ENCODE data around the gene RIPOR1.
"Not testable (repeated sequence)": the region's sequence is repeated elsewhere in the genome, so short reads cannot be mapped to it uniquely, and the experiment has no call there.

Gene RIPOR1

DNA sequence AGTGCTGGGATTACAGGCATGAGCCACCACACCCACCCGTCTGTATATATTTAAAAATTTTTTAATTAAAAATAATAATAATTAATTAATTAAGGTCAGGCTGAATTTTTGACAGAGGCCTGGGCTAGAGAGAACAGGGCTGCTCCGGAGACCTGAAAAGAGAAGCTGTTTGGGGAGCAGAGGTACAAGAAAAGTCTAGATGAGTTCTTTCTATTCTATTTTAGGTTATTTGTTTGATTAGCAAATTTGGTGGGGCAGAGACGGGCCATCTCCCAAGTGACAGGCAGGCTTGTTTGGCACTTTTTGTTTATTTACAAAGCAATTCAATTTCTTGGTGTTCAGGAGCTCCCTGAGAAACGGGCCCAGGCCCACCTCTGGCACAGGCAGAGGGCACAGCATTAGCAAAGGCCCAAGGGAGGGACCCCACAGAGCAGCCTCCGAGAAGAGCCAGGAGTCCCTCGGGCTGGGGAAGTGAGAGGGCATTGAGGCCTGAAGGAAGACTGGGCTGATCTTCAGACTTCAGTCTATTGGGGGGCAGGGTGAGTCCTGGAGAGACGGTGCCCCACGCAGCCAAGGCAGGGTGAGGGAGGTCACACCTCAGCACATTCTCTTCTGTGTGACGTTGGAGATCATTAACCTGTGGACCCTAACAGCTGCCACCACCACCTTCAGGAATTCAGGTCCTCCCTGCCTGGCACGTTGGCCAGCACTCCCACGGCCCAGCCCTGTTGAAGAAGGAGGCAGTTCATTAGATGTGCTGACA, 10.8 kb upstream of the RIPOR1 start:
- DNase-seq (ENCODE audit: low read depth in 2 of 2) = no peak

DNA sequence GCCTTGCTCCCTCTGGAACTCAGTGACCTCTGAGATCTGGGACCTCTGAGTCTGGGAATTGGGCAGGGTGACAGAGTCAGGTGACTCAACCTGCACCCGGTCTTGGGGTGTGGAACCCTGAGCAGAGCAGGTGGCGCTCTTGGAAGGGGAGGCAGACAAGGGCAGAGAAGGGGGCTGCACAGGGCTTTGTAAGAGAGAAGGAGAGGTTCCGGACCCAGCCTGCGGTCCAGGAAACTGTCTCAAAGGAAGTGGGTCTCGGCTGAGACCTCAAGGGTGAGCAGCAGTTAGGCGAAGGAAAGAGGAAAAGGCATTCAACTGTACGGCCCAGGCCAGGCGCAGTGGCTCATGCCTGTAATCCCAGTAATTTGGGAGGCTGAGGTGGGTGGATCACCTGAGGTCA, 10.0 kb upstream of the RIPOR1 start:
- no peak for DNase-seq (ENCODE audit: low read depth in 2 of 2)

DNA sequence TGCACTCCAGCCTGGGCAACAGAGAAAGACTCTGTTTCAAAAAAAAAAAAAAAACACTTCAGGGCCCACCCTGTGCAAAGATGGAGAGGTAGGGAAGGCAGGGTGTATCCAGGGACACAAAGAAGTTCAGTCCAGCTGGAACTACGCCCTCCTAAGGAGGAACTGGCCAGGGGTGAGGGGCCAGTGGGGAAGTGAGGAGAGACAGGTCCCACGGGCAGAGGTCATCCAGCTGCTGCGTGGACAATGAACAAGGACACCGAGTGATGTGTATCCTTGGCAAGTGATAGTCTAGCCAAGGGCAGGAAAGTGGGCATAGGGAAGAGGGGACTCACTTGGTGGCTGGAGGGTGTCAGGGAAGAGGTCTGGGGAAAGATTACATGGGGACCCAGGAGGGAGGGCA, 9.4 kb upstream of the RIPOR1 start:
- DNase-seq (ENCODE audit: low read depth in 2 of 2) = no peak

DNA sequence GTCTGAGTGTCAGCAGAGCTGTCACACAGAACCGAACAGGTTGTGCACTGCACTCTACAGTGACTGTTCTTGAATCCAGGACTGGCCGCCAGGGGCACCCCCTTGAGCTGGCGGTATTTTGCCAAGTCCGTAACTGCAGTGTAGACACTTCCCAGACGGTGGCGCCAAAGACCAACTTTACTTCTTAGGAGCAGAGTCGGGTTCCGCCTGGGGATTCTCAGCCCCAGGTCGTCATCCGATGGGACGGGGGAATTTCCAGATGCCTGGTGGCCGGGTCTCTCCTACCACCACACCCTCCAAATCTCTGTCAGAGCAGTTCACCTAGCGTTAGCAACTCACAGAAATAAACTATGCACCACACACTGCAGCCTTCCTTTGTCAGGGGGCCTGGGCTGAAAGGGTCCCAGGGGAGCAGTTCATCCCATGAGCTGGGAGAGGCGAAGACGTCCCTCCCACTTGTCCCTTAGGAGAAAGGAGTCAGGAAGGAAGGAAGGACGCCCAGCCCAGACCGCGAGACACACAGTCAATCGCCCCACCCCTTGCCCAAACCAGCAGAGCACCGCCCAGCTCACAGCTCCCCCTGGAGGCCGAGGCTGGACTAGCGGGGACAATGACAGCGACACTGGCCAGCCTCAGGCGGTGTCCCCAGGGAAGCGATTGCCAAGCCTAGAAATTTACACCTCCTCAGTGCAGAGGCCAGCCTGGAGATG, 7.4 kb upstream of the RIPOR1 start:
- DNase-seq (ENCODE audit: low read depth in 2 of 2) = peak; percentile 94 to 98

DNA sequence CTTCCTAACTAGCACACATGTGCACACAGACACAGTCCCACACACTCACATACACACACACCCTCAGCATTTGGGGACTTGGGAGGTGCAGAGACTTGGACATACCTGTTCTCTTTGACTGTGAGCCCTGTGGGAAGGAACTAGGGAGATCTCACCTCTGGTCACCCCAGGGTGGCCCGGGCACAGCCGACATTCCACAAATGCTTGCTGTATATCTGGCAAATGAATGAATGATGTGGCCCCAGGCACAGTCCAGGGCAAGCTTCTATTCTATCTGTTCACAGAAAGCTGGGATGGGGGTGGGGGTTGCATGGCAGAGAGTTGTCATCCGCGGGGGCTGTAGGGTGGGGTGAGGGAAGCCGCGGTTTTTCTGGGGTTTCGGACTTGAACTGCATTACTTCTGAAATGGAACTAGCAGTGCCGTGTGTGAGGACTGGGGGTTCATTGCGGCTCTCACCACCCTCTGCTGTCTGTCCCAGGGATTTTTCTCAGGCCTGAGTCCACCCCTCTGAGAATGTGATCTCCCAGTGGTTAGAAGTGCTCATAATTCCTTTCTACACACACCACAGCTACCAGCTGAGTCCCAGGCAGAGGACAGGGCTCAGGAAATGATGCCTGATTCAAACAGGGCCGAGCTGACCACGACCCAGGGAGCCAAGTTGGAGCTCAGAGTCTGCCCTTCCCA, 3.3 kb upstream of the RIPOR1 start:
- DNase-seq (ENCODE audit: low read depth in 2 of 2) = no peak

DNA sequence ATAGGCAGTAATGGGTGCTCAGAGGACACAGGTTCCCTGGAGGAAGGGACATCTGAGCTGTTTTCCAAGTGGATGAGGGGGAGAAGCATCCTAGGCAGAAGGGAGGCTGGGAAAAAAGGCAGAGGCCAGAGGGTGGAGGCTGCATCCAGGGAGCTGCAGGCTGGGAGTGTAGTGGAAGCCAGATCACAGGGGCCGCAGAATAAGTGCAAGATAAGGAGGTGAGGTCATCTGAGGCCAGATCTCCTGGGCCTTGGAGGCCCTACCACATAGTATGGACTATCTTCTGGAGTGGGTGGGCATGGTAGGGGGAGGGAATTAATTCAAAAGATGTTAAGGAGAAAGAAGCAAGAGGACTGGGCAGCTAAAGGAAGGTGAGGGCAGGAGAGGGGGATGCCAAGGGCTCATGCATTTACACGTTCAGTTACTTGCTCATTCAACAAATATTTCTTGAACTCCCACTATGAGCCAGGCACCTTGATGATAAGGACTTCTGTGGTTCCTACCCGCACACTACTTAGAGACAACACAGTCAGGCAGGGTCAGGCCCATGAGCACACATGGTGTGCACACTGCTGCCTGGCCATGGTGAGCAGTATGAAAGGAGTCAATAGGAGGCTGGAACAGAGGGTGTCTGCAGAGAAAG, 2.4 kb upstream of the RIPOR1 start:
- DNase-seq (ENCODE audit: low read depth in 2 of 2) = no peak

DNA sequence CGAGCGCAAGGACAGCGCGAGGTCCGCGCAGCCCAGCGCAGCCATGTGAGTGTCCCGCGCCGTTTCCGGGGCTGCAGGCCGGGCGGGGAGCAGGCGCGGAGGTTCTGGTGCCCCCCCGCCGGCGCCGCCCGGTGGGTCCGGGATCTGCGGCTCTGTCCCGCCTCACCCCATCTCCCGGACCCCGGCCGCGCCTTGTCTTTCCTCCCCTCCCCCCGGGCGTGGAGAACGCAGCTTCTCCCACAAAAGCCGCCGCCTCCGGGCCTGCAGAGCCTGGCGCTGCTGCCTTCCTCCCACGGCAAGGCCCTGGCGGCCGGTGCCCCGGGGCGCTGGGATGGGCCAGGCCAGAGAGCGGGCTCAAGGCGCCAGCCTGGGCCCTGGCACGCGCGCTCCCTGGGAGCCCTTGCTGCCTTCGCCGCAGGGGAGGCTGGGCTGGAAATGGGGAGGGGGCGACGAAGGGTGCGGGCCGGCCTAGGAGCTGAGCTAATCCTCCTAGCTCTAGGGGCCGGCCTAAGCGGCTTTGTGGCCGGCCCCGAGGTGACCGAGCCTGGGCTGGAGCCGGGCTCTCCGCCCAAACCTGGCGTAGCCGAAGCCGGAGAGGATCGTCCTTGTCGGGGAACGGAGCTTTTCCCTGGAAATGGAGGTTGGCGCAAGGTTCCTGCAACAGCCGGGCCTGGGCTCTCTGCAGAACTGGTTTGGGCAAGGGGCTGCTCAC, 397 bp downstream of the RIPOR1 start:
- no peak for DNase-seq (ENCODE audit: low read depth in 2 of 2)

DNA sequence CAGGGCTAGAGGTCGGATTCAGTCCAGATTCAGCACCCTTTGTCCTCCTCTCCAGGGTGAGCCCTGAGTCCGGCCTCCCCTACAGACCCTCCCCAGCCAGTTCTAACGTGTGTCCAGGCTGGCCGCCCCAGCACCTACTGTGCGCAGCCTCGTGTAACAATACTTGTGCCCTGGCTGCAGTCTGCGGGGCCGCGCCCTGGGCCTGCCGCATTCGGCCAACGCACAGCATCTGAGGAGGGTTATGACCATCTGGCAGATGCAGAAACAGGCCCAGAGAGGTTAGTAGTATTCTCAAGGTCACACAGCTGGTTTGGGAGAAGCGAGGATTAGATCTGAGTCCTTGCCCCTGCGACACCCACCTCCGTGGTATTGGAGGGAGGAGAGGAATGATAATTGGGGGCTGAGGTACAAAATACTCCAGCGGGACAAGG, 968 bp downstream of the RIPOR1 start:
- DNase-seq (ENCODE audit: low read depth in 2 of 2) = no peak

DNA sequence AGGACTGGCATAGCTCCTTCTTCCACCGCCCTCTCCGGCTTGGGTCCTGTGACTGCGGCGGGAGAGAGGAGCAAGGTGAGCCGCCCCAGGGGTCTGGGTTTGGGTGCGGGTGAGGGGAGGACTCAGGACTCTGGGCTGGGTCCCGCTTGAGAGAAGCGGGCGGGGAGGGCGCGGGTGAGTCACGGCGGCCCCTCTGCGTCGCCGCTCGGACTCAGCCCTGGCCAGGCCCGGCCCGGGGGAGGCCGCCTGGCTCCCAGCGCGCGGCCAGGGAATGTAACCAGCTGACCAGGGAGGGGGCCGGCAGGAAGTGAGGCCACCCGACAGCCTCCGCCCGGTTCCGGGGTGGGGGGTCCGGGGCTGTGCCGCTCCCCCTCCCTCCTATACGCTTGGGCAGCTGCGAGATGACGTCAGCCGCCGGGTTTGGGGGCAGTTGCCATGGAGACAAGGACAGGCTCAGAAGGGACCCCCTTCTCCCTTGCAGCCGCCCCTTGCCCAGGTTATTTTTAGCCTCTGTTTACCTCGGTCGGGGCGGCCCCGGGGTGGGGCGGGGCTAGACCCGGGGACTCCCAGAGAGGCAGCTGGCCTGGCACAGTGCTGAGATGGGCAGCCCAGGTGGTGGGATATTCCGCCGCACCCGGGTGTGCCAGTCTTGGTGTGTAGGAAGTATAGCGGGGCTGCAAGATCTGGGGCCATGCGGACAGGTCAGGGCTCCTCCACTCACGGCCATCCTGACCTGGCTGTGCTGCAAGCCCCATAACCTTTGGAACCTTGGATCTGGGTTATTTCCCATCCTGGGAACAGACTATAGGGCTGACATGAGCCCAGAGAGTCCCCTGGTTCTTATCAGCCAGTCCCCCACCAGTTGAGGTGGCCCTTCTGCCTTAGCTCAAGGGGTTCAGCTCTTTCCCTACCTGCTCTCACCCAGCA, 1.6 kb downstream of the RIPOR1 start:
- DNase-seq (ENCODE audit: low read depth in 2 of 2) = no peak

DNA sequence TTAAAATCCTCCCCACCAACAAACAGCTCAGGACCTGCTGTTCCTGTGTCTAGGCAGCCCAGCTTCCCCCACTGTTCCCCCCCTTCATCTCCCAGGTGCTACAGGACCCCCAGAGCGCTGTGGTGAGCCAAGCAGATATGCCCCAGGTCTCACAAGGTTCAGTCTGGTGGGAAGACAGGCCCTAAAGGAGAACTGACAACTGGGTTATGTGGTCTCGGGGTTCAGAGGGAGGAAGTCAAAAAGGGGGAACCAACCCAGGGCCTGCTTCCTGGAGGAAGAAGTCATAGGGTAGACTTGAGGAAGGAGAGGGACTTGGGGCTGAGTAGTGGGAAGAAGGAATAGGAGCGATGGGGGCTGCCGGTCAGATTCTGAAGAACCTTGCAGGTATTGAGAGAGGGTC, 2.6 kb downstream of the RIPOR1 start:
- no peak for DNase-seq (ENCODE audit: low read depth in 2 of 2)

DNA sequence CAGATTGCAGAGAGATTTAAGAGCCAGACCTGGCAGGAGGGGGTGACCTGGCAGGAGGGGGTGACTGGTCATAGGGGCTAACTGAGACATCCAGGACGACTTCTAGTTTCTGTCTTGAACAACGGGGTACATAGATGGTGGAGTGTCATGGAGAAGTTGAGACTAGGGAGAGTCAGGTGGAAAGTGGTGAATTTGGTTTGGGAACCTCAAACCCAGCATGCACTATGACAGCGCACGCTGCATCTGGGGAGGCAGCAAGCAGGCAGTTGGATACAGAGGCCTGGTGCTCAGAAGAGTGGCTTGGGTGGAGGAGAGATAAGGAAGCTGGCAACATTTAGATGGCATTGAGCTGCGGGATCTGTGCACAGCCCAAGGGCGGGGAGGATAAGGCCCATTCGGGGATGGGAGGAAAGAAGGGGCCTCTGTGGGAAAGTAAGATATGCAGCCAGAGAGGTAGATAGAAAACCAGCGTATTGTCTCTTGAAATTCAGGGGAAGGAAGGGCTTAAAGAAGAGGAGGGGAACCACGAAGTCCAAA, 4.5 kb downstream of the RIPOR1 start:
- DNase-seq (ENCODE audit: low read depth in 2 of 2) = no peak

DNA sequence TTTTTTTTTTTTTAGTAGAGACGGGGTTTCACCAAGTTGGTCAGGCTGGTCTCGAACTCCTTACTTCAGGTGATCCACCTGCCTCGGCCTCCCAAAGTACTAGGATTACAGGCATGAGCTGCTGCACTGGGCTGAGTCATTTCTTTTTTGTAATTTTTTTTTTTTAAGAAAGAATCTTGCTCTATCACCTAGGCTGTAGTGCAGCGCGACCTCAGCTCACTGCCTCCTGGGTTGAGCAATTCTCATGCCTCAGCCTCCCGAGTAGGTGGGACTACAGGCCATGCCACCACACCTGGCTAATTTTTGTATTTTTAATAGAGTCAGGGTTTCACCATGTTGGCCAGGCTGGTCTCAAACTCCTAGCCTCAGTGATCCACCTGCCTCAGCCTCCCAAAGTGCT, 5.4 kb downstream of the RIPOR1 start:
- not testable (repeated sequence) for DNase-seq (ENCODE audit: low read depth in 2 of 2)

DNA sequence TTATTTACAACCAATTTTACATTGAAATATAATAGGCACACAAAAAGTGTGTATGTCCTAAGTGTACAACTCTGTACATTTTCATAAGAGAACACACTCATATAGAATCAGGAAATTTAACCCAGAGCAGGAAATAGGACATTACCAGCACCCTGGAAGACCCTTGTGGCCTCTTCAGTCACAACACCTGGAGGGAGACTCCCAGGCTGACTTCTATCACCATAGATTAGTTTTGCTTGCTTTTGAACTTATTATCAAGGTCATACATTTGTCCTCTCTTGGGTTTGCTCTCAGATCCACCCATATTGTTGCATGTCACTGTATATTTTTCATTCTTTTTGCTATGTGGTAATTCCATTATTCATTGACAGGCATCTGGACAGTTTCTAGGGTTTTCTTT, 5.8 kb downstream of the RIPOR1 start:
- no peak for DNase-seq (ENCODE audit: low read depth in 2 of 2)

DNA sequence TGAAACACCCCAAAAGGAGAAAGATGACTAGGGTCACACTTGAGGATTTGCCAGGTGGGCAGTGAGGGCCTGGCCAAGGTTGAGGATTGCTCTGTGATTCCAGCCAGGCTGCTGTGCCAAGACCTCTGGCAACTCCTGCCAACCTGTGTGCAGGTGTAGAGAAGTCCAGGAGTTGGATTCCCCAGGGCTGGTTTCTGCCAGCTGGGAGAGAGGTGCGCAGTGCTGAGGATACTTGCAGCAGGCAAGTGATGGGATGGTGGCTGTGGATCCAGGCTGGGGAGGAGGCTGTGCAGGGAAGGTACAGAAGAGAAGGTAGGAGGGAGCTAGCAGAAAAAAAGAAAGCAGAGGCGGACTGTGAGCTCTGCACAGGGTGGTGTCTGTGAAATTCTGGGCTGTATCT, 6.6 kb downstream of the RIPOR1 start:
- no peak for DNase-seq (ENCODE audit: low read depth in 2 of 2)

DNA sequence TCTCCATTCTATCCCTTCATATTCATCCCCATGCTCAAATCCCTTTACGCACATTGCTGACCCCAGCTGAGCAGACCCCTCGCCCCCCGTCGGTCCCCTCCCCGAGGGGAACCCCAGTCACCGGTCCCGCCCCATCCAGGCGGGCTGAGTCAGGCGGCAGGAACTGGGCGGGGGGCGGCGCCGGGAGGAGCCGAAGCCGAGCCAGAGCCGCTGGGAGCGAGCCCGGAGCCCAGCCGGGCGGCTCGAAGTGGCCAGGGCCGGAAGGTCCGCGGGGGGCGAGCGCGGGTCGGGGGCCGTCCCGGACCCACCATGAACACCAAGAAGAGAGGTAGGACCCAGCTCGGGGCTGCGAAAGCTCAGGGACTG, 8.6 kb downstream of the RIPOR1 start:
- DNase-seq (ENCODE audit: low read depth in 2 of 2) = no peak

DNA sequence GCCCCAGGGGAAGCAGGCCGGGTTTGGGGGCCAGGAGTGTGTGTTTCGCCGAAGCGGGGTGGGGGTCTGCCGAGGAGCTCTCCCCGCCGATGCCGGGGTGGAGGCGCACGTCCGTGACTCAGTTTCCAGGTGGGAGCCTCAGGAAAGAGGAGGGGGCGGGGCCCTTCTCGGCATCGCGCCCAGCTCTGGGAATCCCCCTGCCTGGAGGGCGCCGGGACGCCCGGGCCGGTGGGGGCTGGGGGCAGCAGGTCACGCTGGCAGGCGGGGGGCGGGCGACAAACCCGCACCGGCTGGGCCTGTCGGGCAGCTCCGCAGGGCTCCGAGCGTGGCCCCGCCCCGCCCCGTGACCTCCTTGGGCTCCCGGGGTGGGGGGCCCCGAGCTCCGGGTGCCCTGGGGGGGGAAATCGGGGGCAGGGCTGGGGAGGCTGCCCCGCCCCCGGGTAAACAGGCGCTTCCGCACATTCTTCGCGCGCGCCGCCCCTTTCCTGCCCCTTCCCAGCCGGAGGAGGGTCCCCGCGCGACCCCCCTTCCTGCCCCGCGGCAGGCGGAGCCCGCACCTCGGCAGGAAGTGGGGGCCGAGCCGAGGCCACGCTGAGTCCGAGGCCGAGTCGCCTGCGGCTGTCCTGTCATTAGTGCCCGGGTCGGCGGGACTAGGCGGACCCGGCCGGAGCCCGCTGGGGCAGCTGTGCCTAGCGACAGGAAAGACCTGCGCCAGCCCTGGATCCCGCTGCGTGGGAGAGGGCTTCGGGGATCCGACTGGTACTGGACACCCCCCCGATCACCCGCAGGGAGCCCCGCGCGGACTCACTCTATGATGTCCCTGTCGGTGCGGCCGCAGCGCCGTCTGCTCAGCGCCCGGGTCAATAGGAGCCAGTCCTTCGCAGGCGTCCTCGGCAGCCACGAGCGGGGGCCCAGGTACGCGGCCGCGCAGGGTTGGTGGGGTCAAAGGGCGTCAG, 9.3 kb downstream of the RIPOR1 start:
- no peak for DNase-seq (ENCODE audit: low read depth in 2 of 2)

DNA sequence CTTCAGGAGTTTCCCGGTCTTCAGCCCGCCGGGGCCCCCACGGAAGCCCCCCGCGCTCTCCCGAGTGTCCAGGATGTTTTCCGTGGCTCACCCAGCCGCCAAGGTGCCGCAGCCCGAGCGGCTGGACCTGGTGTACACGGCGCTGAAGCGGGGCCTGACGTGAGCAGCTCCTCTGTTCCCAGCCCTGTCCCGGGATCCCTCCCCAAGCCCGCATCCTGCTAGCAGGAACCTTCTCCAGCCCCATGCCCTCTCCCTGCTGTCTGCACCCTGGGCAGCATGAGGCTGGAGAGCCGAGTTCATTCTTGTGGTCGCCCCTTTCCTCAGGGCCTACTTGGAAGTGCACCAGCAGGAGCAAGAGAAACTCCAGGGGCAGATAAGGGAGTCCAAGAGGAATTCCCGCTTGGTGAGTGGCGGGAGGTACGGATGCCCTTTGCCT, 10.1 kb downstream of the RIPOR1 start:
- no peak for DNase-seq (ENCODE audit: low read depth in 2 of 2)

DNA sequence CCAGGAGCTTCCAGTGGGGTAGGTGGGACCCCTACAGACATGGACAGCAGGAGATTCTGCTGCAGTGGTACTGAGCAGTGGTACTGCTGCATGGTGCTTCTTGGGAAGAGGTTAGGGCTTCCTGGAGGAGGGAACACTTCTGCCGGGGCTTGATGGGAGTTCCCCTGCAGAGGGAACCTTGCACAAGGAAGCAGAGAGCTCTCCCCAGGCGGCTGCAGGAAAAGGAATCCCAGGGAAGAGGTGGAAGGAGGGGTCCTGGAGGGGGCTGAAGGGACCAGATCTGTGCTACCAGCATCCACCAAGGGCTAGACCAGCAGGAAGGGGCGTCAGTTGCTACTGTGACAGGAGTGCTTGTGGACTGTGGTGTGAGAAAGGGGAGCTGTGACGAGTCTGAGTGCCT, 10.6 kb downstream of the RIPOR1 start:
- DNase-seq (ENCODE audit: low read depth in 2 of 2) = no peak
